ENCODE results near the gene ZNF750. TPM values are rescaled to one million over a fixed set of nuclear protein-coding genes. Genes with fewer than 3 reads are reported as not detected.

The ZNF750 gene
- total and polyA plus RNA-seq, 10 of the 15 experiments (the other 5 are each of a cell fraction or from before 2014, with no cell fraction given), result 0.06 TPM; not detected in 9

- FAIRE-seq (no peak), ATAC-seq (no peak), DNase-seq (ENCODE audit: low read depth, low spot score) (no peak)
- TF ChIP-seq NR2F1 (conservative IDR thresholded peaks at IDR 0.05), result no peak
- no peak for TF ChIP-seq MXI1 (IDR thresholded peaks at IDR 0.05; ENCODE audit: low read depth, low read length)
- no peak for TF ChIP-seq MTA3 (IDR thresholded peaks at IDR 0.05; ENCODE audit: borderline replicate concordance, low read length)
- TF ChIP-seq KLF5 (IDR thresholded peaks at IDR 0.05; ENCODE audit: partially characterized antibody), result no peak
- TF ChIP-seq TCF3 (IDR thresholded peaks at IDR 0.05; ENCODE audit: borderline replicate concordance, insufficient read depth, low read depth, low read length), result no peak
- TF ChIP-seq MEF2A (IDR thresholded peaks at IDR 0.05; ENCODE audit: insufficient read depth, low read depth, low read length), result no peak
- TF ChIP-seq TARDBP (IDR thresholded peaks at IDR 0.05; ENCODE audit: borderline replicate concordance), result no peak
- TF ChIP-seq RAD21 (IDR thresholded peaks at IDR 0.05; ENCODE audit: insufficient read depth, low read depth, low read length), result no peak
- TF ChIP-seq PAX8 (IDR thresholded peaks at IDR 0.05), result no peak
- no peak for TF ChIP-seq E2F8 (IDR thresholded peaks at IDR 0.05; ENCODE audit: low read depth, partially characterized antibody)
- no peak for TF ChIP-seq MEF2B (IDR thresholded peaks at IDR 0.05; ENCODE audit: partially characterized antibody, poor library complexity, severe bottlenecking)
- no peak for TF ChIP-seq BMI1 (IDR thresholded peaks at IDR 0.05; ENCODE audit: borderline replicate concordance)
- no peak for TF ChIP-seq RCOR1 (conservative IDR thresholded peaks at IDR 0.05; ENCODE audit: low read depth, low read length)
- TF ChIP-seq POLR2A (IDR thresholded peaks at IDR 0.05; ENCODE audit: low read depth, low read length), result no peak
- TF ChIP-seq ATF3 (IDR thresholded peaks at IDR 0.05; ENCODE audit: borderline replicate concordance, extremely low read depth, low read depth, low read length), result no peak
- no peak for TF ChIP-seq FOXM1 (IDR thresholded peaks at IDR 0.05; ENCODE audit: low read depth, low read length)
- no peak for TF ChIP-seq RFX5 (IDR thresholded peaks at IDR 0.05; ENCODE audit: low read depth, low read length)
- no peak for TF ChIP-seq BRCA1 (IDR thresholded peaks at IDR 0.05; ENCODE audit: low read depth, low read length)
- intact Hi-C loops (cut with micrococcal nuclease; ENCODE audit: unreplicated experiment), result no loop called here
- H2AFZ ChIP-seq (ENCODE audit: control insufficient read depth, low read depth, low read length), result no peak overlapping the region
- no peaks in the 10 kb centered on the region for H4K20me1 ChIP-seq (ENCODE audit: control insufficient read depth, insufficient read depth)
- no peaks in the 10 kb centered on the region for H3K27me3 ChIP-seq (replicated peaks in 1 of 2; ENCODE audit: control insufficient read depth in 2 of 2, insufficient read depth in 2 of 2, low read length in 1 of 2)
- no peaks in the 10 kb centered on the region for H3K9me3 ChIP-seq (replicated peaks; ENCODE audit: control insufficient read depth, insufficient read depth, low read length)
- CTCF ChIA-PET, result interaction anchor here (1.1 to 1.9 kb wide), 3 partner anchors 9 to 15 kb away, joined by 3 to 8 read pairs (median 5); no protein-coding TSS in a partner anchor
- H3K4me2 ChIP-seq (ENCODE audit: control insufficient read depth, insufficient read depth), result no peak overlapping the region
- peaks cover 33% of the 10 kb centered on the region for H3K4me1 ChIP-seq (ENCODE audit: control insufficient read depth, insufficient read depth, low read length)
- RAD21 ChIA-PET (ENCODE audit: unreplicated experiment), result interaction anchor here (0.9 kb wide), 1 partner anchor 34 kb away, joined by 3 read pairs; no protein-coding TSS in a partner anchor
- in situ Hi-C loops (cut with MboI), result no loop called here
- no peak overlapping the region for H3K4me3 ChIP-seq
- SMC1A ChIA-PET (ENCODE audit: uncharacterized antibody, unreplicated experiment), result interaction anchor here (0.8 to 1.7 kb wide), 3 partner anchors 10 to 39 kb away, joined by 3 to 4 read pairs (median 4); no protein-coding TSS in a partner anchor
- no peak overlapping the region for H3K9ac ChIP-seq (ENCODE audit: control insufficient read depth, insufficient read depth, low read length)
- POLR2A ChIA-PET, result interaction anchor here (0.6 kb wide), 1 partner anchor 287 kb away, joined by 4 read pairs; no protein-coding TSS in a partner anchor
- no TSS peak for BruUV-seq (replicated peaks)
- no peak overlapping the region for H3K27ac ChIP-seq (ENCODE audit: control insufficient read depth, insufficient read depth)
- WGBS (ENCODE audit: insufficient coverage, insufficient replicate concordance, low lambda C conversion rate, missing lambda C conversion rate), result 90% methylated on average over 18 of the region's 18 CpGs
- peaks cover 35% of the 10 kb centered on the region for H3K79me2 ChIP-seq (ENCODE audit: control insufficient read depth, insufficient read depth, low read length)
- peaks cover 10 to 22% of the 10 kb centered on the region in 2 experiments; a peak in 3 of 4 replicates for H3K36me3 ChIP-seq (ENCODE audit: control insufficient read depth in 2 of 2, insufficient read depth in 2 of 2, low read length in 1 of 2)
Measured at GRCh38 chr17:82876149-82876548, 36.3 kb upstream of the ZNF750 start.
